ENCODE results near the gene WASL.
"Not testable (repeated sequence)": the region's sequence is repeated elsewhere in the genome, so short reads cannot be mapped to it uniquely, and the experiment has no call there.

Gene WASL

GRCh38 chr7:123655614-123656013, 93.2 kb downstream of the WASL start, which contains the start of gene LMOD2:
Gene LMOD2, plus strand, starts transcription at chr7:123655866. Its CDS starts 98 bp downstream, at chr7:123655964.
- DNase-seq (ENCODE audit: low spot score in 2 of 2), result no peak
- Mint-ChIP-seq H3K27ac (no peak within 1 kb of the TSS), H3K9me3 (no peaks in the 10 kb centered on the region), H3K4me1 (no peaks in the 10 kb centered on the region), H3K36me3 (no peaks in the 10 kb centered on the region), H3K4me3 (no peak within 1 kb of the TSS)
- no peak for ATAC-seq

GRCh38 chr7:123653162-123653561, 95.6 kb downstream of the WASL start:
- DNase-seq (ENCODE audit: low spot score in 2 of 2) (no peak), ATAC-seq (no peak)
- Mint-ChIP-seq H3K36me3 (no peaks in the 10 kb centered on the region), H3K4me1 (no peaks in the 10 kb centered on the region), H3K27ac (no peak overlapping the region), H3K9me3 (no peaks in the 10 kb centered on the region), H3K4me3 (no peak overlapping the region)

- H3K36me3 Mint-ChIP-seq, result no peaks in the 10 kb centered on the region
- no peak overlapping the region for H3K27ac Mint-ChIP-seq
- no peaks in the 10 kb centered on the region for H3K4me1 Mint-ChIP-seq
- H3K9me3 Mint-ChIP-seq, result no peaks in the 10 kb centered on the region
- H3K4me3 Mint-ChIP-seq, result no peak overlapping the region
- no peak for DNase-seq (ENCODE audit: low spot score in 2 of 2)
- ATAC-seq, result no peak
Observed at GRCh38 chr7:123652406-123652805, 96.4 kb downstream of the WASL start.

- ATAC-seq (no peak), DNase-seq (ENCODE audit: low spot score in 2 of 2) (no peak)
- H3K27ac Mint-ChIP-seq, result no peak overlapping the region
- no peaks in the 10 kb centered on the region for H3K9me3 Mint-ChIP-seq
- no peak overlapping the region for H3K4me3 Mint-ChIP-seq
- H3K36me3 Mint-ChIP-seq, result no peaks in the 10 kb centered on the region
- no peaks in the 10 kb centered on the region for H3K4me1 Mint-ChIP-seq
Observed at GRCh38 chr7:123650595-123650994, 98.2 kb downstream of the WASL start.

GRCh38 chr7:123649964-123650363, 98.8 kb downstream of the WASL start:
- Mint-ChIP-seq H3K36me3 (no peaks in the 10 kb centered on the region), H3K4me3 (no peak overlapping the region), H3K27ac (no peak overlapping the region), H3K4me1 (no peaks in the 10 kb centered on the region), H3K9me3 (no peaks in the 10 kb centered on the region)
- ATAC-seq (no peak), DNase-seq (ENCODE audit: low spot score in 2 of 2) (no peak)

- no peaks in the 10 kb centered on the region for H3K36me3 Mint-ChIP-seq
- H3K4me1 Mint-ChIP-seq, result no peaks in the 10 kb centered on the region
- no peak overlapping the region for H3K4me3 Mint-ChIP-seq
- no peaks in the 10 kb centered on the region for H3K9me3 Mint-ChIP-seq
- DNase-seq (ENCODE audit: low spot score in 2 of 2) (no peak), ATAC-seq (no peak)
- no peak overlapping the region for H3K27ac Mint-ChIP-seq
Observed at GRCh38 chr7:123647106-123647730, 101.6 kb downstream of the WASL start.

GRCh38 chr7:123645516-123645915, 103.3 kb downstream of the WASL start:
- DNase-seq (ENCODE audit: low spot score in 2 of 2), result no peak
- H3K27ac Mint-ChIP-seq, result no peak overlapping the region
- no peak overlapping the region for H3K4me3 Mint-ChIP-seq
- H3K4me1 Mint-ChIP-seq, result no peaks in the 10 kb centered on the region
- ATAC-seq, result no peak
- no peaks in the 10 kb centered on the region for H3K9me3 Mint-ChIP-seq
- no peaks in the 10 kb centered on the region for H3K36me3 Mint-ChIP-seq

- ATAC-seq, result no peak
- H3K9me3 Mint-ChIP-seq, result no peaks in the 10 kb centered on the region
- no peak overlapping the region for H3K27ac Mint-ChIP-seq
- no peaks in the 10 kb centered on the region for H3K4me1 Mint-ChIP-seq
- H3K4me3 Mint-ChIP-seq, result no peak overlapping the region
- DNase-seq (ENCODE audit: low spot score in 2 of 2), result no peak
- no peaks in the 10 kb centered on the region for H3K36me3 Mint-ChIP-seq
Observed at GRCh38 chr7:123643495-123644441, 105.0 kb downstream of the WASL start.

GRCh38 chr7:123641901-123642300, 106.9 kb downstream of the WASL start:
- Mint-ChIP-seq H3K4me1 (no peaks in the 10 kb centered on the region), H3K4me3 (no peak overlapping the region), H3K9me3 (no peaks in the 10 kb centered on the region), H3K27ac (no peak overlapping the region), H3K36me3 (no peaks in the 10 kb centered on the region)
- ATAC-seq, result no peak
- DNase-seq (ENCODE audit: low spot score in 2 of 2), result no peak

- DNase-seq (ENCODE audit: low spot score in 2 of 2) (no peak), ATAC-seq (no peak)
- H3K4me3 Mint-ChIP-seq, result no peak overlapping the region
- H3K36me3 Mint-ChIP-seq, result no peaks in the 10 kb centered on the region
- H3K4me1 Mint-ChIP-seq, result no peaks in the 10 kb centered on the region
- H3K9me3 Mint-ChIP-seq, result no peaks in the 10 kb centered on the region
- H3K27ac Mint-ChIP-seq, result no peak overlapping the region
Observed at GRCh38 chr7:123640583-123640982, 108.2 kb downstream of the WASL start.

- Mint-ChIP-seq H3K4me3 (no peak overlapping the region), H3K36me3 (no peaks in the 10 kb centered on the region), H3K27ac (no peak overlapping the region), H3K9me3 (no peaks in the 10 kb centered on the region), H3K4me1 (no peaks in the 10 kb centered on the region)
- no peak for ATAC-seq
- DNase-seq (ENCODE audit: low spot score in 2 of 2), result no peak
Observed at GRCh38 chr7:123639631-123640030, 109.2 kb downstream of the WASL start.

GRCh38 chr7:123637878-123638277, 110.9 kb downstream of the WASL start:
- DNase-seq (ENCODE audit: low spot score in 2 of 2) (no peak), ATAC-seq (no peak)
- H3K36me3 Mint-ChIP-seq, result no peaks in the 10 kb centered on the region
- no peaks in the 10 kb centered on the region for H3K4me1 Mint-ChIP-seq
- no peak overlapping the region for H3K4me3 Mint-ChIP-seq
- no peak overlapping the region for H3K27ac Mint-ChIP-seq
- H3K9me3 Mint-ChIP-seq, result no peaks in the 10 kb centered on the region

GRCh38 chr7:123637203-123637602, 111.6 kb downstream of the WASL start:
- Mint-ChIP-seq H3K27ac (no peak overlapping the region), H3K4me1 (no peaks in the 10 kb centered on the region), H3K4me3 (no peak overlapping the region), H3K36me3 (no peaks in the 10 kb centered on the region), H3K9me3 (no peaks in the 10 kb centered on the region)
- no peak for ATAC-seq
- DNase-seq (ENCODE audit: low spot score in 2 of 2), result no peak

GRCh38 chr7:123635551-123636359, 113.0 kb downstream of the WASL start:
- Mint-ChIP-seq H3K4me3 (no peak overlapping the region), H3K36me3 (no peaks in the 10 kb centered on the region), H3K4me1 (no peaks in the 10 kb centered on the region), H3K9me3 (no peaks in the 10 kb centered on the region), H3K27ac (no peak overlapping the region)
- ATAC-seq (no peak), DNase-seq (ENCODE audit: low spot score in 2 of 2) (no peak)

- not testable (repeated sequence) for DNase-seq (ENCODE audit: low spot score in 2 of 2); H3K27ac Mint-ChIP-seq; H3K9me3 Mint-ChIP-seq; ATAC-seq; H3K4me3 Mint-ChIP-seq; H3K36me3 Mint-ChIP-seq; H3K4me1 Mint-ChIP-seq
Observed at GRCh38 chr7:123634011-123634573, 114.7 kb downstream of the WASL start.
